Renal cortex interstitium (tissue), 11 donors: ENCODE results near the gene MARCHF7. TPM values are rescaled to one million over a fixed set of nuclear protein-coding genes. Genes with fewer than 3 reads are reported as not detected.
A peak's percentile ranks its signal among the peaks of the same experiment; 100 is the strongest.
"Not testable (repeated sequence)": the region's sequence is repeated elsewhere in the genome, so short reads cannot be mapped to it uniquely, and the experiment has no call there.

Experiments
- DNase-seq, 11 donors: peaks; one replicate each; pipeline ENCODE4 v3.0.0-alpha.2; 2013; ENCODE audit warnings: low read depth in 9 of 11, low spot score in 4 of 11; ENCODE audit errors: extremely low read depth in 1 of 11
- polyA plus RNA-seq, 3 donors: library from polyadenylated mRNA; unstranded; fragments of 120-200 nt; gene quantifications; one replicate each; pipeline ENCODE4 v1.2.1, GENCODE V29; 2013; ENCODE audit not compliant: insufficient read length in 3 of 3

Gene MARCHF7
- polyA plus RNA-seq, 3 donors = 144 to 171 (median 151) TPM

GRCh38 chr2:159711562-159712142, 654 bp upstream of the MARCHF7 start:
- DNase-seq = no peak

GRCh38 chr2:159712929-159713420, 669 bp downstream of the MARCHF7 start:
- DNase-seq = peak in 4 of 11 donors; percentile 9 to 36 (median 23)

- DNase-seq = peak in 3 of 11 donors; percentile 7 to 15 (median 10)
Measured at GRCh38 chr2:159713631-159714246, 1.4 kb downstream of the MARCHF7 start.

DNA sequence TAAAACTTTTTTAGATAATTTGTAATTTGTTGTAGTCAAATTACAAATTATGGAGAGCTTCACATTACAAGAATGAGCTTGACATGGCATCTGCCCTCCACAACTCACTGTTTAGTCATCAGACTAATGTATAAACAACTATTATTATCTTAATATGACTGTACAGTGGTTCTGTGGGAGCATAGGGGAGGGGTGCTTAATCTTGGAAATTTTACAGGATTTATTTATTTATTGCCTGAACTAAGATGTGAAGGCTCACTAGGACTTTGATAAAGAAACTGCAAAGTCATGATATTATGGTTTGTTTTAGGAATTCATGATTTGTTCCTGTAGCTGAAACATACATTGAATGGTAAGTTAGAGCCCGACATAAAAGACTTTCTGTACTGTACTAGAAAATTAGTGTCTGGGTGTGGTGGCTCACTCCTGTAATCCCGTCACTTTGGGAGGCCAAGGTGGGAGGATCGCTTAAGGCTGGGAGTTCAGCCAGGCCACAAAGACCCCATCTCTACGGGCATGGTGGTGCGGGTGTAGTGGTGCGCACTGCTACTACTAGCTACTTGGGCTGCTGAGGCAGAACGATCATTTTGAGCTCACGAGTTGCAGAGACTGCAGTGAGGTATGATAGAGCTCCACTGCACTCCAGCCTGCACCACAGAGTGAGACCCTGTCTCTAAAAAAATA, 2.1 kb downstream of the MARCHF7 start:
- DNase-seq = no peak

GRCh38 chr2:159715451-159715850, 3.1 kb downstream of the MARCHF7 start:
- no peak for DNase-seq

DNA sequence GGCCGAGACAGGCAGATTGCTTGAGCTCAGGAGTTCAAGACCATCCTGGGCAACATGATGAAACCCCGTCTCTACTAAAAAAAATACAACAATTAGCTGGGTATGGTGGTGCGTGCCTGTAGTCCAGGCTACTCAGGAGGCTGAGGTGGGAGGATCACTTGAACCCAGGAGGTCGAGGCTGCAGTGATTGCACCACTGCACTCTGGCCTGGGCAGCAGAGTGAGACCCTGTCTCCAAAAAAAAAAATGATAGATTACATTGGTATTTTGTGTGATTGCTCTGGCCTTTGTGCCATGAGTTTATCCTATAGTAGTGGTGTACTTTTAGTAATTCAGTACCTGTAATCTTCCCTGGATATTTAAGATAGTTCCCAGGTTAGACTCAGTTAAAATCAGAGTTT, 4.1 kb downstream of the MARCHF7 start:
- not testable (repeated sequence) for DNase-seq

DNA sequence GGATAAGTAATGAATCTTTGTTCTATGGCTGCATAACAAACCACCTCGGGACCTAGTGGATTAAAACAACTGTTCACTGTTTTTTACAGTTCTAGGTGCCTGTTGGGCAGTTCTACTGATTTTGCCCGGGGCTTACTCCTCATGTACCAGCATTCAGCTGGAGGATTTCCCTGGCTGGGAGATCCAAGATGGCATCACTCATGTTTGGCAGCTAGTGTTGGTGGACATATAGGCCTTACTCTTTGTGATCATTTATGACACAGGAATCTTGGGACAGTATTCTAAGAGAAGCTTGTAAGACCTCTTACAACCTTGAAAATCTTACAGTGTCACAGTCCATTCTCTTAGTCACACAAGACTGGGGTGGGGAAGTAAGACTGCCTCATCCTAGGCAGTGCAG, 4.6 kb downstream of the MARCHF7 start:
- DNase-seq = no peak

GRCh38 chr2:159720676-159721075, 8.4 kb downstream of the MARCHF7 start:
- no peak for DNase-seq

- DNase-seq = no peak
Measured at GRCh38 chr2:159722580-159722979, 10.3 kb downstream of the MARCHF7 start.

- not testable (repeated sequence) for DNase-seq
Measured at GRCh38 chr2:159724795-159725572, 12.7 kb downstream of the MARCHF7 start.

GRCh38 chr2:159725713-159726112, 13.4 kb downstream of the MARCHF7 start:
- no peak for DNase-seq

- DNase-seq = no peak
Measured at GRCh38 chr2:159728629-159729028, 16.3 kb downstream of the MARCHF7 start.

- no peak for DNase-seq
Measured at GRCh38 chr2:159735648-159736047, 23.3 kb downstream of the MARCHF7 start.

GRCh38 chr2:159736048-159736447, 23.7 kb downstream of the MARCHF7 start:
- no peak for DNase-seq

- DNase-seq = no peak
Measured at GRCh38 chr2:159737292-159737916, 25.1 kb downstream of the MARCHF7 start.

DNA sequence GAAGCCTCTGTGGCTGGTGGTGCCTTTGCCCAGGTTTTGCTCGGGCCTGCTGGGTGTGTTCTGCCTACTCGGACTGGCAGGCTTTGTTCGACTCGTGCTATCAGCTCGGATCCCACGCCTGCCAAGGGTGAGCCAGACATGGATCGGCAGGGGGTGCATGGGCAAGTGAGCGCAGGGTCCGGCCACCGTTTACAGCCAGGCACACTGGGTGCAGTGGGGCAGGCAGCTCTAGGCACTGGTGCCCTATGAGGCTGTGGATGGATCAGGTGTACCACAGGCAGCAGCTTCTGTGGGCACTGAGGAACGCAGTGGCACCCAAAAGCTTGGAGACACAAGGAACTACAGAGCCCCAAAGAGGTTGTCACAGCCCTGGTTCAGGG, 25.6 kb downstream of the MARCHF7 start:
- DNase-seq = no peak

DNA sequence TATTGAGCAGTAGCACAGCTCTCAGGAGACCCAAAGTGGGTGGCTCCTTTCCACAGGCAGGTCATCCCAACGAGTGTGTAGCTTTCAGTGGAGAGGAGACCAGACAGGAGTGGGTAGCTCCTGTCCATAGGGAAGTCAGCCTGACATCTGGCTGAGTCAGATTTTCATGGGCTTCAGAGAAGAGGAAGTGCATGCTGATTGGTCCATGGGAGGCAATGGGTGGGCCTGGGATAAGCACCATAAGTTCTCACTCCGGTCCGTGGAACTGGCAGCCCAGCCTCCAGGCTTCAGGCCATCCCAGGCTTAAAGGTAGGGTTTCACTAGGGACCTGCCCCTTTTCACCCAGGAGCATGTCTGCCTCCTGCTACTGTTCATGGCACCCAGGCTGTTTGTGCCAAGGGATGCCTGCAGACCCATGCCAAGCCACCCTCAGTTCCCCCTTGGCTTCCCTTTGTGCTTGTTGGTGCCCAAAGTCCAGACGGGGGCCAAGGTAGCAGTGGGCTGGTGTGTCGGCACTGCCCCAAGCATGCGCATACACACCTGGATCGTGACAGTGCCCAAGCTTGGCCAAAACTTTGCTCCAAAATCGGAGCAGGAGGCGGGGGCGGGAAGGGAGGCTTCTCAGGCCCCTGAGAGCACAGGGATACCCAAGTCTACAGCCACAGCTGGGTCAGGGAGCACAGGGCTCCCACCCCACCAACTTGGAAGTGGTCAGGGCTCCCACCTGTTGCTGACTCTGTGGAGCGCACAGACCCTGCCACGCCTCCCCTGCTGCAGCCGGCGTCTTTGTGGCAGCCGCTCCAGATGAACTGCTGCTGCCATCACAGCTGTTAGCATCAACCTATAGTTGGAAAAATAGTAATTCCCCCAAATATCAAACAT, 26.4 kb downstream of the MARCHF7 start:
- no peak for DNase-seq

DNA sequence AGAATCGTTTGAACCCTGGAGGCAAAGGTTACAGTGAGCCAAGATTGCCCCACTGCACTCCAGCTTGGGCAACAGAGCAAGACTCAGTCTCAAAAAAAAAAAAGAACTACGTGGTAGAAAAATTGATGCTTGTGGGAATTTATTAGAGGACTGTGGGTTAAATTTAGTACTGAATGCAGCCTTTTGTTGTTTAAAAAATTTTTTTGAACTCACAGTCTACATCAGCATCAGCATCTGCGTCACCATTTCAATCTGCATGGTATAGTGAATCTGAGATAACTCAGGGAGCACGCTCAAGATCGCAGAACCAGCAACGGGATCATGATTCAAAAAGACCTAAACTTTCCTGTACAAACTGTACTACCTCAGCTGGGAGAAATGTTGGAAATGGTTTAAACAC, 30.5 kb downstream of the MARCHF7 start:
- DNase-seq = no peak
